ENCODE results near the gene SSX2IP. TPM values are rescaled to one million over a fixed set of nuclear protein-coding genes. Genes with fewer than 3 reads are reported as not detected.

Gene SSX2IP
- polyA plus RNA-seq, 1 experiment: 6.5 TPM

DNA sequence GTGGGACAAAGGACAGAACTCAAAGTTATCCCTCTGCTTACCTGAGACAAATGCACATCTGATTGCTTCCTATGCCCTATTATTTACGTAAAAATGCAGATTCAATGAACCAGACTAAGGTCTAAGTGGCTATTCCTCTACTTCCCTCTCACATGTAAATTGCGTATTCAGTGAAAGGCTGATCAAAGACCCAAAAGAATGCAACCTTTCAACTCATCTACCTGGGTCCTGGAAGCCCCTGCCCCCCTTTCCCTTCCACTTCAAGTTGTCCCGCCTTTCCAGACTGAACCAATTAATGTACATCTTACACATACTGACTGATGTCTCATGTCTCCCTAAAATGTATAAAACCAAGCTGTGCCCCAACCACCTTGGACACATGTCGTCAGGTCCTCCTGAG is 14.6 kb downstream of the SSX2IP start:
- TF ChIP-seq, protein P1, sequence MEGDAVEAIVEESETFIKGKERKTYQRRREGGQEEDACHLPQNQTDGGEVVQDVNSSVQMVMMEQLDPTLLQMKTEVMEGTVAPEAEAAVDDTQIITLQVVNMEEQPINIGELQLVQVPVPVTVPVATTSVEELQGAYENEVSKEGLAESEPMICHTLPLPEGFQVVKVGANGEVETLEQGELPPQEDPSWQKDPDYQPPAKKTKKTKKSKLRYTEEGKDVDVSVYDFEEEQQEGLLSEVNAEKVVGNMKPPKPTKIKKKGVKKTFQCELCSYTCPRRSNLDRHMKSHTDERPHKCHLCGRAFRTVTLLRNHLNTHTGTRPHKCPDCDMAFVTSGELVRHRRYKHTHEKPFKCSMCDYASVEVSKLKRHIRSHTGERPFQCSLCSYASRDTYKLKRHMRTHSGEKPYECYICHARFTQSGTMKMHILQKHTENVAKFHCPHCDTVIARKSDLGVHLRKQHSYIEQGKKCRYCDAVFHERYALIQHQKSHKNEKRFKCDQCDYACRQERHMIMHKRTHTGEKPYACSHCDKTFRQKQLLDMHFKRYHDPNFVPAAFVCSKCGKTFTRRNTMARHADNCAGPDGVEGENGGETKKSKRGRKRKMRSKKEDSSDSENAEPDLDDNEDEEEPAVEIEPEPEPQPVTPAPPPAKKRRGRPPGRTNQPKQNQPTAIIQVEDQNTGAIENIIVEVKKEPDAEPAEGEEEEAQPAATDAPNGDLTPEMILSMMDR (IDR thresholded peaks at IDR 0.05; ENCODE audit: insufficient read depth, low read depth, low read length): no peak
- CTCF ChIA-PET: interaction anchor here (0.7 to 1.7 kb wide), 4 partner anchors 11 to 68 kb away, joined by 3 to 4 read pairs (median 4); no protein-coding TSS in a partner anchor
- POLR2A ChIA-PET: no interaction called here
- Histone ChIP-seq H3K36me3 (ENCODE audit: control insufficient read depth, insufficient read depth, low read length) (no peaks in the 10 kb centered on the region), H3K4me3 (ENCODE audit: low read depth, low read length) (no peak overlapping the region), H3K27me3 (ENCODE audit: control insufficient read depth, insufficient read depth, low read length) (no peaks in the 10 kb centered on the region)
- DNase-seq (ENCODE audit: low read depth): no peak

DNA sequence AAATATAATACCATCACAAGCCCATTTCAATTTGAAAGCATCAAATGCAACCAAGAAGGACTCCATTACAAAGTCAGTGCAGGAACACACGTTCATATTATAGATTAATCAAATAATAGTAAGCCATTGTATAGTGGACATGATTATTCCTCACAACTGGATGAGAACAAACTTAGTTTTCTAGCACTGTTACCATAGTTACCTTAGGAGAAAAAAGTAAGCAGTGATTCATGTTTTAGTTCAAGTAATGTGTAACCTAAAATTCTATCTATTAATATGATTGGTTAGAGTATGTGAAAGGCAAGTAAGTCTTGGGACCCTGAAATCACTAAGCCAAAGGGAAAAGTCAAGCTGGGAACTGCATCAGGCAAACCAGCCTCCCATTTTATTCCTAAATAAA is 15.2 kb downstream of the SSX2IP start:
- ChIA-PET CTCF (interaction anchor here (0.7 to 1.7 kb wide), 2 partner anchors 55 to 69 kb away, joined by 4 read pairs; no protein-coding TSS in a partner anchor), POLR2A (no interaction called here)
- no peak for DNase-seq (ENCODE audit: low read depth)
- TF ChIP-seq, protein P1 (IDR thresholded peaks at IDR 0.05; ENCODE audit: insufficient read depth, low read depth, low read length): no peak
- no peaks in the 10 kb centered on the region for H3K36me3 ChIP-seq (ENCODE audit: control insufficient read depth, insufficient read depth, low read length)
- no peak overlapping the region for H3K4me3 ChIP-seq (ENCODE audit: low read depth, low read length)
- H3K27me3 ChIP-seq (ENCODE audit: control insufficient read depth, insufficient read depth, low read length): no peaks in the 10 kb centered on the region

DNA sequence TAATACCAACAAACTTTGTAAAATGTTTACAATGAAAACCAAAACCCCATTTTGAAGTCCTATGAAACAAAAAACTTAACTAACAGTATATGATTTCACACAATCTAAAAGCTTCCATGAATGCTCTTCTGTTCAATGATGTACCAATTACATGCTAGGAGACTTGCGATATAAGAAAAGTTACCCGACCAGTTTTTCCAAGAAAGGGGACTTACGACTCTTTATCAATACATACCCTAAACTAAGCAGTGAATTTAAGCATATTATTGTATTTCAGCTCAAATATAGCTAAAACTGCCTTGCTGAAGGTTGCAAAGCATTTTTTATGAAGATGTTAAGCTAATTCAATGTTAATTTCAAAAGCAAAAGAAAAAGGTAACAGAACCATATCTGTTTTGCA is 15.6 kb downstream of the SSX2IP start:
- DNase-seq (ENCODE audit: low read depth): no peak
- Histone ChIP-seq H3K27me3 (ENCODE audit: control insufficient read depth, insufficient read depth, low read length) (no peaks in the 10 kb centered on the region), H3K4me3 (ENCODE audit: low read depth, low read length) (no peak overlapping the region), H3K36me3 (ENCODE audit: control insufficient read depth, insufficient read depth, low read length) (no peaks in the 10 kb centered on the region)
- TF ChIP-seq, protein P1 (IDR thresholded peaks at IDR 0.05; ENCODE audit: insufficient read depth, low read depth, low read length): no peak
- ChIA-PET CTCF (interaction anchor here (1.7 kb wide), 1 partner anchor 54 kb away, joined by 4 read pairs; no protein-coding TSS in a partner anchor), POLR2A (no interaction called here)

DNA sequence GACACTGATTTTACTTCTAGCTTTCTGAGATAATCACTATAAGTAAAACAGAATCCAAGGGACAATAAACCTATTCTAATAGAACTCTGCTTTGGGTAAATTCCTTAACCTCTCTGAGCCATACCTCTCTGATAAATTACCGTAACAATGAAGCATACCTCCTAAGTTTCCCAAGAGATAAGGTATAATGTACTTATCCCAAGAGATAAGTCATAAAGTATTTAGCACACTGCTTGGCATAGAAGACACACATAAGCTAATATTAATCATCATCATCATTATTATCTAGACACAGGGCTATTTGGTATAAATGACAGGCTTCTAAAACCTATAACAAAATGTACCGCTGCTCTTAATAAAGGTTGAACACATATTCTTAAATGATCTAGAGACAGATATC is 16.2 kb downstream of the SSX2IP start:
- DNase-seq (ENCODE audit: low read depth): no peak
- H3K27me3 ChIP-seq (ENCODE audit: control insufficient read depth, insufficient read depth, low read length): no peaks in the 10 kb centered on the region
- CTCF ChIA-PET: no interaction called here
- H3K4me3 ChIP-seq (ENCODE audit: low read depth, low read length): no peak overlapping the region
- H3K36me3 ChIP-seq (ENCODE audit: control insufficient read depth, insufficient read depth, low read length): no peaks in the 10 kb centered on the region; the same call in 1 of the 2 replicates
- POLR2A ChIA-PET: no interaction called here
- TF ChIP-seq, protein P1 (IDR thresholded peaks at IDR 0.05; ENCODE audit: insufficient read depth, low read depth, low read length): no peak

DNA sequence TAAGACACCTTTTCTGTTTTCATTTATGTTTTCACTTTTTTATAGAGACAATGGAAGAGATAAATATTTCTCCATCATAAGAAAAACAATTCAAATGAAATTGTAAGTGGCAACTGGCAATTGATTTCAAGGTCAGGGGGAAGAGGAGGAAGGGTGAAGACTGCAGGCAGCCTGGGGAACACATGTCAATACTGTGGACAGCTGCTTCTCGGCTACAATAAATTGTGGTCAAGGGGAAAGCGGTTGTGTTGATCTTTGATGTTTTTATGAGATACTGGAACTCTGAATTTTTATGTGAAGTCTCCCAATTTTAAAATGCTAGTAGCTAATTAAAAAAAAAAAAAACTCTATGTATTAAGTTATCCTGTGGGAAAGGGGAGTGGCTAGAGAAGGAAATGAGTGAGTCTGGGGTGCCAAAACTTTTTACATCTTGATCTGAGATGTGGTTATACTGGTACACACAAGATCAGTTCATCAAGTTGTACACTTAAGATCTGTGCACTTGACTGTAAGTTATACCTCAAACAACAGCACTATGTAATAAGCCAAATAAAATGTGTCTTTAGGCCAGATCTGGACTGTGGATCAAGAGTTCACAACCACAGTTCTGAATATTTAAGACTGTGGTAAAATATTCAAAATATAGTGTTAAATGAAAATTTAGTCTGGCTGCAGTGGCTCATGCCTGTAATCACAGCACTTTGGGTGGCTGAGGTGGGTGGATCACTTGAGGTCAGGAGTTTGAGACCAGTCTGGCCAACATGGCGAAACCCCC is 18.0 kb downstream of the SSX2IP start:
- Histone ChIP-seq H3K27me3 (ENCODE audit: control insufficient read depth, insufficient read depth, low read length) (no peaks in the 10 kb centered on the region), H3K36me3 (ENCODE audit: control insufficient read depth, insufficient read depth, low read length) (no peaks in the 10 kb centered on the region; the same call in 1 of the 2 replicates), H3K4me3 (ENCODE audit: low read depth, low read length) (no peak overlapping the region)
- TF ChIP-seq, protein P1 (IDR thresholded peaks at IDR 0.05; ENCODE audit: insufficient read depth, low read depth, low read length): no peak
- no peak for DNase-seq (ENCODE audit: low read depth)
- CTCF ChIA-PET: interaction anchor here (0.6 to 0.8 kb wide), 2 partner anchors 34 to 82 kb away, joined by 3 read pairs; no protein-coding TSS in a partner anchor
- POLR2A ChIA-PET: interaction anchor here (0.7 kb wide), 1 partner anchor 98 kb away, joined by 14 read pairs; the partner anchor contains the start of gene CTBS

Data from BJ (cell line).